ENCODE data around the gene APLNR.

The APLNR gene

DNA sequence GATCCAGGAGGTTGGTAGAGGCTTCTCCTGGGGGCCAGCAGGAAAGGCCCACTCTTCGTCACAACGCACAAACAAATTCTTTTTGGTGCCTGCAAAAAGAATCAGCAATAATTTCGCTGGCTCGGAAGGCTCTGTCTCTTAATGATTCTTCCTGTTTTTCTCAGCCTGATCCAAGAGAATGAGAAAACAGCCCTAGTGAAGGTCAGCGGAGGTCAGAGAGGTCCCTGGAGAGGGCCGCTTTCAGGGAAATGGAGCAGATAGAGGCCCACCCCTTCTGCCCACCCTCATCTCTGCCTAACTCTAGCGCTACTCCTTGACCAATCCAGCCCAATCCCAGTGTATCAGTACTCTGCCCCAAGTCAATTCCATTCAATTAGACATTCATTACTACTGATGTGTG, 36.1 kb downstream of the APLNR start:
- Histone ChIP-seq H3K36me3 (ENCODE audit: control insufficient read depth, insufficient read depth, low read length) (no peaks in the 10 kb centered on the region), H3K9me3 (ENCODE audit: control insufficient read depth, low read length) (no peaks in the 10 kb centered on the region), H3K4me1 (ENCODE audit: control insufficient read depth, insufficient read depth, low read length, poor library complexity, severe bottlenecking) (no peaks in the 10 kb centered on the region), H3K27ac (ENCODE audit: low read depth, low read length, severe bottlenecking) (no peak overlapping the region), H3K4me3 (ENCODE audit: extremely low read depth, insufficient read depth, low read length, poor library complexity, severe bottlenecking) (no peak overlapping the region)
- WGBS, 2 experiments (ENCODE audit: insufficient coverage in 2 of 2): 94 to 98% methylated on average over 5 to 6 of the region's 7 CpGs

DNA sequence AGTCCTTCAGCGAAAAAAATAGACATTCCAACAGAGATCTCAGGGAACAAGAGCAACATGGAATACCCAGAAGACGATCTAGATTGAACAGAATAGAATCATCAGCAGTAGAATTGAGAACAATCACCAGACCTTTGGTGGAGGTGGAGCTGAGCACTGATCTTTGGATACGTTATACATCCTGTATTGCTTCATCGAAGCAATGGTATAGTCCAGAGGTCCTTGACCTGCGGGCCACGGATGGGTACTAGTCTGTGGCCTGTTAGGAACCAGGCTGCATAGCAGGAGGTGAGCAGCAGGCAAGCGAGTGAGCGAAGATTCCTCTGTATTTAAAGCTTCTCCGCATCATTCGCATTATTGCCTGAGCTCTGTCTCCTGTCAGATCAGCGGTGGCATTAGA, 37.7 kb downstream of the APLNR start:
- no peaks in the 10 kb centered on the region for H3K36me3 ChIP-seq (ENCODE audit: control insufficient read depth, insufficient read depth, low read length)
- 90 to 95% methylated on average over 10 to 11 of the region's 11 CpGs for WGBS, 2 experiments (ENCODE audit: insufficient coverage in 2 of 2)
- H3K4me1 ChIP-seq (ENCODE audit: control insufficient read depth, insufficient read depth, low read length, poor library complexity, severe bottlenecking): no peaks in the 10 kb centered on the region
- H3K27ac ChIP-seq (ENCODE audit: low read depth, low read length, severe bottlenecking): no peak overlapping the region
- H3K4me3 ChIP-seq (ENCODE audit: extremely low read depth, insufficient read depth, low read length, poor library complexity, severe bottlenecking): no peak overlapping the region
- no peaks in the 10 kb centered on the region for H3K9me3 ChIP-seq (ENCODE audit: control insufficient read depth, low read length)

DNA sequence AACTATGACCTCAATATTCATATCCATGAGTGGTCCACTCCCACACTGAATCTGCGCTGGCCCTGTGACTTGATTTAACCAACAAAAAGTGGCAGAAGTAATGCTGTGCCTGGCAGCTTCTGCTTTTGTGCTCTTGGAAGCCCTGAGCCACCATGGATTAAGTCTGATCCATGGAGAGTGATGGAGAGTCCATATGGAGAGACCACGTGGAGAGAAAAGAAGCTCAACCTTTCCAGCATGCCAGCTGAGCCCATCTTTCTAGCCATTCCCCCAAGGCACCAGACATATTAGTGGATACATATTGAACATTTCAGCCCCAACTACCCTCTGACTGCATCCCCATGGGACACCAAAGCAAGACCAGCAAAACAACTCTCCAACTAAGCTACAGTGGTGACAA, 39.3 kb downstream of the APLNR start:
- H3K36me3 ChIP-seq (ENCODE audit: control insufficient read depth, insufficient read depth, low read length): no peaks in the 10 kb centered on the region
- H3K9me3 ChIP-seq (ENCODE audit: control insufficient read depth, low read length): no peaks in the 10 kb centered on the region
- H3K4me1 ChIP-seq (ENCODE audit: control insufficient read depth, insufficient read depth, low read length, poor library complexity, severe bottlenecking): no peaks in the 10 kb centered on the region
- no peak overlapping the region for H3K27ac ChIP-seq (ENCODE audit: low read depth, low read length, severe bottlenecking)
- WGBS, 2 experiments (ENCODE audit: insufficient coverage in 2 of 2): 86% methylated on average over 1 of the region's 2 CpGs; no CpG with 5 or more reads in 1 of the 2 experiments
- no peak overlapping the region for H3K4me3 ChIP-seq (ENCODE audit: extremely low read depth, insufficient read depth, low read length, poor library complexity, severe bottlenecking)

DNA sequence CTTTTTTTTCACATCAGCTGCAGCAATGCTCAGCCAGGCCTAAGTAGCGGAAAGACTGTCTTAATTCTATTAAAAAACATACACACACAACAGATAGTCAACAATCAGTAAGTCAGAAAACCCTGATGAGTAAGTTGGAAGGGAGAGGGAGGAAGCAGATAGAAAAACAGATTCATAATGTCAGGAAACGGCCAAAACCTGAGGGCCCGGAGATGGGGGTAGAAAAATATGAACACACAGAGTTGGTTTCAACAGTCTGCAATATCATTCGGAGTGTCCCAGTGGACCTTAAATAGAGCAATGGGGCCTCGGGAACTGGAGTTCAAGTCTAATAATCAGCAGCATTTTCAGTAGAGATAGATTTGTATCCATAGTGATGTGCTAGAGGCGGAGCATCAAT, 40.5 kb downstream of the APLNR start:
- Histone ChIP-seq H3K4me1 (ENCODE audit: control insufficient read depth, insufficient read depth, low read length, poor library complexity, severe bottlenecking) (no peaks in the 10 kb centered on the region), H3K4me3 (ENCODE audit: extremely low read depth, insufficient read depth, low read length, poor library complexity, severe bottlenecking) (no peak overlapping the region), H3K9me3 (ENCODE audit: control insufficient read depth, low read length) (no peaks in the 10 kb centered on the region), H3K36me3 (ENCODE audit: control insufficient read depth, insufficient read depth, low read length) (no peaks in the 10 kb centered on the region), H3K27ac (ENCODE audit: low read depth, low read length, severe bottlenecking) (no peak overlapping the region)
- WGBS, 2 experiments (ENCODE audit: insufficient coverage in 2 of 2): 93 to 96% methylated on average over 4 to 5 of the region's 6 CpGs

DNA sequence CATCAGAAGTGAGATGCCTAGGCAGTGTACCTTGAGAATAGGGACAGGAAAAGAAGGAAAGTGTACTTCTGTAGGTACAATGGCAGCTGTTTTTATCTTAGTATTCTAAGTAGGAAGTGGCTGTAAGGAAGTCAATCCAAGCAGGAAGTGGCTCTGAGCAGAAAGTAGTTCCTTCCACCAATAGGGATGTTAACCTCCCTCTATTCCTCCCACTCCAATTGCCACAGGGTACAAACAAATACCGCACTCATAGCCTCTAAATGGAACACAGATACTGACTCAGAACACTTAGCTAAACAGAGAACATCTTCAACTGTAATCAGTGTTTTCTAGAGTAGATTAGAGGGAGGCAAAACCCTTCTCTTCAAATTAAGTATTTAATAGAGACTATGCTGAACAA, 44.7 kb downstream of the APLNR start:
- Histone ChIP-seq H3K36me3 (ENCODE audit: control insufficient read depth, insufficient read depth, low read length) (no peaks in the 10 kb centered on the region), H3K9me3 (ENCODE audit: control insufficient read depth, low read length) (no peaks in the 10 kb centered on the region), H3K4me3 (ENCODE audit: extremely low read depth, insufficient read depth, low read length, poor library complexity, severe bottlenecking) (no peak overlapping the region), H3K4me1 (ENCODE audit: control insufficient read depth, insufficient read depth, low read length, poor library complexity, severe bottlenecking) (no peaks in the 10 kb centered on the region), H3K27ac (ENCODE audit: low read depth, low read length, severe bottlenecking) (no peak overlapping the region)
- WGBS, 2 experiments (ENCODE audit: insufficient coverage in 2 of 2): 83% methylated on average over 1 of the region's 1 CpG; no CpG with 5 or more reads in 1 of the 2 experiments

DNA sequence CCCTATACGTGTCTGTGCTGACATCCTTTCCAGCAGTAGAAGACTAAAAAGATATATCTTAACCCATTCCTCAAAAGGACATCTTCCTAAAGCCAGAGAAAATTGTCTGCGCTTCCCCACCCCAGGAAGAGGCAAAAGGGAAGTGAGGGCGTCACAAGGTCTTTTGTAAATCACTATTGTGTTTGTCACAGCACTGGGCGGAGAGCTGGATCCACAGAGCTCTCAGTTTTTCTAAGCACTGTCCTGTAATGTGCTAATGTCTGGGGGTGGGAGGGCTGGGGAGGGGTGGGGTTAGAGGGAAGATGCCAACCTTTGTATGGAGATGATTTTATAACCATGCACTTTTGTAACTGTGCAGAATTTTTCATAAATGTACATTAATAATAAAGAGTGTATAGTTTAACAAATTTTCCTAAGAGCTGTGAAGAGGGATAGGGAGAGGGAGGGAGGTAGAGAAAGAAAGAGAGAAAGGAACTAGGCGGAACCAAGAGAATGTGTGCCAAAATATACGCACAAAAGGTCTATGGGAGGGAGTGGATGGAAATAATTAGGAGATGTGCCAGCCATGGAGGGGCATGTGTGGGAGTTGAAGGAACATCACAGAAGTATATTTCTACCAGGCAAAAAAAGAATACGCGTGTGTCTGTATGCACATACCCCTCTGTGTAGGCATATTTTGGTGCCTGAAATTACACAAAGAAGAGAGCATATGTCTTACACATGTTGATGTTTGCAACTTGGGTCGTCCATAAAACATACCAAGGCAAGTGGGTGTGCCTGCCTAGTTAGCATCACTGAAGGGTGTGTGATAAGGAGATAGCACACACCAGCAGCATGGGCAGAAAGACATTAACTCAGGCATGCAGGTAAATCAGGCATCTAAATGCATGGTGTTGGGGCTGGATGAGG, 45.5 kb downstream of the APLNR start:
- H3K9me3 ChIP-seq (ENCODE audit: control insufficient read depth, low read length): no peaks in the 10 kb centered on the region
- no peaks in the 10 kb centered on the region for H3K36me3 ChIP-seq (ENCODE audit: control insufficient read depth, insufficient read depth, low read length)
- no peaks in the 10 kb centered on the region for H3K4me1 ChIP-seq (ENCODE audit: control insufficient read depth, insufficient read depth, low read length, poor library complexity, severe bottlenecking)
- no peak overlapping the region for H3K27ac ChIP-seq (ENCODE audit: low read depth, low read length, severe bottlenecking)
- WGBS, 2 experiments (ENCODE audit: insufficient coverage in 2 of 2): 81 to 88% methylated on average over 7 to 8 of the region's 9 CpGs
- no peak overlapping the region for H3K4me3 ChIP-seq (ENCODE audit: extremely low read depth, insufficient read depth, low read length, poor library complexity, severe bottlenecking)

DNA sequence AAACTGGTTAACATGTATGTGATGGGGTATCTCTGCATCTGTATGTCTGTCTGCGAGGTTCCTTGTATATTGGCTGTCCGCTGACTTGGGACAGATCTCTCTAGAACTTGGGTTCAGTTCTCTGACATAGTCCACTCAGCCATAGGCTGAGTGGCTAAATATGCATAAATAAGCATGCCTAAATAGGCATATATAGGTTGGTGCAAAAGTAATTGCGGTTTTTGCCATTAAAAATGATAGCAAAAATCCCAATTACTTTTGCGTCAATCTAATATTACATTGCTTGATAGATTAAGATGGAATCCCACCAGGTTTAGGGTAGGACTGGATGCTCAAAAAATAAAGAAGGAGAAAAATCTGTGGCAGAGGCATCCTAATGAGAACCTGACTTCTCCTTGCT, 46.5 kb downstream of the APLNR start:
- no peak overlapping the region for H3K27ac ChIP-seq (ENCODE audit: low read depth, low read length, severe bottlenecking)
- no peaks in the 10 kb centered on the region for H3K9me3 ChIP-seq (ENCODE audit: control insufficient read depth, low read length)
- no peak overlapping the region for H3K4me3 ChIP-seq (ENCODE audit: extremely low read depth, insufficient read depth, low read length, poor library complexity, severe bottlenecking)
- WGBS, 2 experiments (ENCODE audit: insufficient coverage in 2 of 2): 90 to 95% methylated on average over 2 of the region's 4 CpGs
- no peaks in the 10 kb centered on the region for H3K36me3 ChIP-seq (ENCODE audit: control insufficient read depth, insufficient read depth, low read length)
- no peaks in the 10 kb centered on the region for H3K4me1 ChIP-seq (ENCODE audit: control insufficient read depth, insufficient read depth, low read length, poor library complexity, severe bottlenecking)
